ENCODE measurements around the gene OR2F2. TPM values are rescaled to one million over a fixed set of nuclear protein-coding genes. Genes with fewer than 3 reads are reported as not detected.

The OR2F2 gene
- total and polyA plus RNA-seq, 8 donors, result not detected

DNA sequence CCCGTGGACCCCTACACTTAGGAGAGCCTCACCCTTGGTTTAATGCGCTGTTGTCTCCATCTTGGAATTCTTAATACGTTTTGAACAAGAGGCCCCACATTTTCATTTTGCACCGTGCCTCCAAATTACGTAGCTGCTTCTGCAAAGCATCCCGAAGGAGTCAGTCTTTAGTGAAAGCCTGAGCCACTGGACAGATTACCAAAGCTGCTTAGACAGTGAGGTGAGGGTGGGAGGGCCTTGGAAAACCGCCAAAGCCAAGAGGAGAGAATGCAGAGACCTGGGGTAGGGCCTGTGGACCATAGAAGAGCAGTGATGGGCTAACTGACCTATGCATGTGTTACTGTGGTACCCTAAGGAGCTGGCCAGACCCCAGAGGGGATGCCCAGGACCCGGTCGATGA is 28.9 kb upstream of the OR2F2 start:
- H3K4me1 ChIP-seq, result peaks cover 0 to 11% (median 3%) of the 10 kb centered on the region in 4 donors
- DNase-seq, result no peak
- TF ChIP-seq POLR2A (IDR thresholded peaks at IDR 0.05), result no peak
- TF ChIP-seq, protein P1, sequence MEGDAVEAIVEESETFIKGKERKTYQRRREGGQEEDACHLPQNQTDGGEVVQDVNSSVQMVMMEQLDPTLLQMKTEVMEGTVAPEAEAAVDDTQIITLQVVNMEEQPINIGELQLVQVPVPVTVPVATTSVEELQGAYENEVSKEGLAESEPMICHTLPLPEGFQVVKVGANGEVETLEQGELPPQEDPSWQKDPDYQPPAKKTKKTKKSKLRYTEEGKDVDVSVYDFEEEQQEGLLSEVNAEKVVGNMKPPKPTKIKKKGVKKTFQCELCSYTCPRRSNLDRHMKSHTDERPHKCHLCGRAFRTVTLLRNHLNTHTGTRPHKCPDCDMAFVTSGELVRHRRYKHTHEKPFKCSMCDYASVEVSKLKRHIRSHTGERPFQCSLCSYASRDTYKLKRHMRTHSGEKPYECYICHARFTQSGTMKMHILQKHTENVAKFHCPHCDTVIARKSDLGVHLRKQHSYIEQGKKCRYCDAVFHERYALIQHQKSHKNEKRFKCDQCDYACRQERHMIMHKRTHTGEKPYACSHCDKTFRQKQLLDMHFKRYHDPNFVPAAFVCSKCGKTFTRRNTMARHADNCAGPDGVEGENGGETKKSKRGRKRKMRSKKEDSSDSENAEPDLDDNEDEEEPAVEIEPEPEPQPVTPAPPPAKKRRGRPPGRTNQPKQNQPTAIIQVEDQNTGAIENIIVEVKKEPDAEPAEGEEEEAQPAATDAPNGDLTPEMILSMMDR (IDR thresholded peaks at IDR 0.05), result no peak
- no peak for TF ChIP-seq EP300 (IDR thresholded peaks at IDR 0.05)
- TF ChIP-seq POLR2AphosphoS5 (IDR thresholded peaks at IDR 0.05), result no peak
- H3K27me3 ChIP-seq, result no peaks in the 10 kb centered on the region
- H3K27ac ChIP-seq, result no peak overlapping the region
- H3K9me3 ChIP-seq, result no peaks in the 10 kb centered on the region
- no peak overlapping the region for H3K4me3 ChIP-seq
- intact Hi-C loops (cut with DNase I; ENCODE audit: low total_unique reads), result loop anchor here (10.0 kb wide), 1 partner anchor 61 kb away; no protein-coding TSS in a partner anchor
- WGBS, 5 donors, result 82 to 93% (median 89%) methylated on average over 9 of the region's 9 CpGs
- H3K36me3 ChIP-seq, result no peaks in the 10 kb centered on the region

GRCh38 chr7:143906895-143907294 is 28.1 kb upstream of the OR2F2 start:
- no peaks in the 10 kb centered on the region for H3K27me3 ChIP-seq
- TF ChIP-seq POLR2A (IDR thresholded peaks at IDR 0.05) (no peak), EP300 (IDR thresholded peaks at IDR 0.05) (no peak)
- WGBS, 5 donors, result 84 to 88% (median 85%) methylated on average over 5 of the region's 5 CpGs

GRCh38 chr7:143908120-143908519 is 26.9 kb upstream of the OR2F2 start:
- peaks cover 0 to 4% (median 2%) of the 10 kb centered on the region in 4 donors for H3K4me1 ChIP-seq
- 60 to 81% (median 78%) methylated on average over 5 of the region's 5 CpGs for WGBS, 5 donors

More at GRCh38 chr7:143906895-143907294, 28.1 kb upstream of the OR2F2 start:
- H3K4me3 ChIP-seq, result no peak overlapping the region
- intact Hi-C loops (cut with DNase I; ENCODE audit: low total_unique reads), result loop anchor here (10.0 kb wide), 1 partner anchor 62 kb away; no protein-coding TSS in a partner anchor
- no peaks in the 10 kb centered on the region for H3K36me3 ChIP-seq
- no peaks in the 10 kb centered on the region for H3K9me3 ChIP-seq
- no peak overlapping the region for H3K27ac ChIP-seq
- H3K4me1 ChIP-seq, result peaks cover 0 to 10% (median 2%) of the 10 kb centered on the region in 4 donors
- peak in 1 of 2 donors; percentile 67 for DNase-seq

GRCh38 chr7:143909863-143910262 is 25.2 kb upstream of the OR2F2 start:
- H3K4me3 ChIP-seq, result no peak overlapping the region
- peaks cover 0 to 4% (median 0%) of the 10 kb centered on the region in 4 donors for H3K4me1 ChIP-seq
- H3K36me3 ChIP-seq, result no peaks in the 10 kb centered on the region
- 78 to 88% (median 81%) methylated on average over 3 of the region's 3 CpGs for WGBS, 5 donors
- intact Hi-C loops (cut with DNase I; ENCODE audit: low total_unique reads), result loop anchor here (10.0 kb wide), 1 partner anchor 65 kb away; no protein-coding TSS in a partner anchor
- H3K27ac ChIP-seq, result no peak overlapping the region
- TF ChIP-seq, protein P1 (IDR thresholded peaks at IDR 0.05), result no peak
- TF ChIP-seq POLR2AphosphoS5 (IDR thresholded peaks at IDR 0.05) (no peak), POLR2A (IDR thresholded peaks at IDR 0.05) (no peak), EP300 (IDR thresholded peaks at IDR 0.05) (no peak)
- no peaks in the 10 kb centered on the region for H3K9me3 ChIP-seq
- no peaks in the 10 kb centered on the region for H3K27me3 ChIP-seq
- no peak for DNase-seq

More at GRCh38 chr7:143908120-143908519, 26.9 kb upstream of the OR2F2 start:
- H3K9me3 ChIP-seq, result no peaks in the 10 kb centered on the region
- H3K27ac ChIP-seq, result no peak overlapping the region
- intact Hi-C loops (cut with DNase I; ENCODE audit: low total_unique reads), result loop anchor here (10.0 kb wide), 1 partner anchor 63 kb away; no protein-coding TSS in a partner anchor
- no peak overlapping the region for H3K4me3 ChIP-seq
- H3K36me3 ChIP-seq, result no peaks in the 10 kb centered on the region
- H3K27me3 ChIP-seq, result no peaks in the 10 kb centered on the region
- DNase-seq, result no peak
- TF ChIP-seq POLR2A (IDR thresholded peaks at IDR 0.05) (no peak), EP300 (IDR thresholded peaks at IDR 0.05) (no peak), POLR2AphosphoS5 (IDR thresholded peaks at IDR 0.05) (no peak)
- TF ChIP-seq, protein P1 (IDR thresholded peaks at IDR 0.05), result no peak

All from stomach (tissue), 9 donors.